T-cell (primary cell): ENCODE results near the gene KLHDC10. TPM values are rescaled to one million over a fixed set of nuclear protein-coding genes. Genes with fewer than 3 reads are reported as not detected.

Experiments used
- ATAC-seq, 4 experiments: fragments of 200-7000 bp in 3 of 4; fragments of 150-1000 bp in 1 of 4; cut with Tn5 transposase; replicated peaks in 1 of 4; 1 replicate in 3 of 4; 2 replicates in 1 of 4; pipeline ENCODE4 v1.10.0; 2021; ENCODE audit warnings: moderate library complexity in 3 of 4, mild to moderate bottlenecking in 2 of 4, moderate number of reproducible peaks in 1 of 4
- CTCF ChIA-PET, 2 donors: fragments of 300-600 bp; sonication (Branson Sonifier 250); formaldehyde crosslinking; loops; one replicate each; lab custom pipeline; 2022; ENCODE audit warnings: antibody characterized with exemption in 2 of 2; lab: Charles Lee
- POLR2A ChIA-PET, 2 donors: fragments of 300-600 bp; sonication (Branson Sonifier 250); formaldehyde crosslinking; loops; one replicate each; lab custom pipeline; 2022; ENCODE audit warnings: antibody characterized with exemption in 2 of 2; lab: Charles Lee
- DNase-seq, 35 experiments: peaks; one replicate each; pipeline versions ENCODE4 v3.0.0 to v3.0.0-alpha.2; 2013 to 2023
- H3K27ac ChIP-seq: one replicate; pipeline ENCODE4 v1.5.1; 2013; ENCODE audit warnings: low read length
- H3K27me3 ChIP-seq, 2 experiments: replicated peaks in 1 of 2; 1 replicate in 1 of 2; 2 replicates in 1 of 2; pipeline versions ENCODE4 v1.6.1 to v1.7.0; 2013; ENCODE audit warnings: low read length in 1 of 2, mixed read lengths in 1 of 2; ENCODE audit not compliant: control insufficient read depth in 2 of 2, insufficient read depth in 2 of 2; ENCODE audit errors: extremely low read depth in 1 of 2
- H3K36me3 ChIP-seq, 2 donors: 1 replicate in 1 of 2; 2 replicates in 1 of 2; pipeline versions ENCODE4 v1.6.1 to v1.7.0; 2013; ENCODE audit warnings: low read length in 1 of 2; ENCODE audit not compliant: control insufficient read depth in 2 of 2, insufficient read depth in 1 of 2; ENCODE audit errors: extremely low read depth in 1 of 2
- H3K4me1 ChIP-seq, 2 experiments: 1 replicate in 1 of 2; 2 replicates in 1 of 2; pipeline versions ENCODE4 v1.6.1 to v1.7.0; 2013; ENCODE audit warnings: low read length in 2 of 2, mixed read lengths in 1 of 2; ENCODE audit not compliant: insufficient read depth in 2 of 2, control insufficient read depth in 1 of 2; ENCODE audit errors: extremely low read depth in 1 of 2
- H3K4me3 ChIP-seq, 2 donors: 1 replicate in 1 of 2; 2 replicates in 1 of 2; pipeline versions ENCODE4 v1.5.1 to v1.7.0; 2013; ENCODE audit warnings: mild to moderate bottlenecking in 2 of 2, low read length in 1 of 2, moderate library complexity in 1 of 2; ENCODE audit not compliant: control insufficient read depth in 1 of 2; ENCODE audit errors: extremely low read depth in 1 of 2
- H3K9me3 ChIP-seq: 2 replicates; pipeline ENCODE4 v1.7.0; 2013
- H3K27ac Mint-ChIP-seq, 2 donors: one replicate each; pipeline ENCODE4 v1.8.0; 2020 to 2021; ENCODE audit warnings: mild to moderate bottlenecking in 2 of 2, mixed read lengths in 2 of 2
- H3K27me3 Mint-ChIP-seq, 2 donors: one replicate each; pipeline ENCODE4 v1.8.0; 2021 to 2022; ENCODE audit warnings: mixed read lengths in 2 of 2
- H3K36me3 Mint-ChIP-seq: one replicate; pipeline ENCODE4 v1.8.0; 2021; ENCODE audit warnings: mixed read lengths
- H3K4me1 Mint-ChIP-seq, 3 donors: one replicate each; pipeline ENCODE4 v1.8.0; 2020 to 2022; ENCODE audit warnings: mixed read lengths in 3 of 3, mild to moderate bottlenecking in 1 of 3
- H3K4me3 Mint-ChIP-seq, 3 donors: one replicate each; pipeline ENCODE4 v1.8.0; 2020 to 2022; ENCODE audit warnings: mild to moderate bottlenecking in 3 of 3, mixed read lengths in 3 of 3, moderate library complexity in 3 of 3
- H3K9me3 Mint-ChIP-seq, 3 donors: one replicate each; pipeline ENCODE4 v1.8.0; 2020 to 2022; ENCODE audit warnings: mixed read lengths in 3 of 3
- WGBS: methylation state at CpG from one replicate; pipeline ENCODE4 v1.1.5; 2013; ENCODE audit warnings: missing lambda C conversion rate; ENCODE audit not compliant: insufficient coverage; 5-methylcytosine and 5-hydroxymethylcytosine counted together
- total RNA-seq, 35 experiments: library from RNA in 6 of 35; stranded (reverse) in 6 of 35; fragments of 120-200 nt in 1 of 35; gene quantifications; one replicate each; pipeline versions ENCODE4 v1.2.1 to v1.2.4 and lab custom pipeline; 2013 to 2026

The KLHDC10 gene
- total RNA-seq, 5 donors from 2014 or later (not counting 1 experiment from before 2014, with no cell fraction given) = 15.2 to 20.5 (median 16.4) TPM

- H3K4me1 Mint-ChIP-seq = peaks cover 10 to 20% (median 18%) of the 10 kb centered on the region in 3 donors
- POLR2A ChIA-PET = interaction anchor here in 1 of 2 donors (0.5 kb wide), 1 partner anchor 552 kb away, joined by 15 read pairs; no protein-coding TSS in a partner anchor
- H3K36me3 ChIP-seq = no peaks in the 10 kb centered on the region
- no peak overlapping the region for H3K4me3 Mint-ChIP-seq
- ATAC-seq (no peak), DNase-seq (no peak)
- H3K27ac Mint-ChIP-seq = no peak overlapping the region
- no peak overlapping the region for H3K27ac ChIP-seq
- H3K4me3 ChIP-seq = no peak overlapping the region
- no peaks in the 10 kb centered on the region for H3K9me3 Mint-ChIP-seq
- no peaks in the 10 kb centered on the region for H3K4me1 ChIP-seq
- no peaks in the 10 kb centered on the region for H3K27me3 Mint-ChIP-seq
- no CpG with 5 or more reads among the region's 1 CpG for WGBS
- H3K36me3 Mint-ChIP-seq = peaks cover 11% of the 10 kb centered on the region
- CTCF ChIA-PET = interaction anchor here in 1 of 2 donors (0.6 to 1.4 kb wide), 3 partner anchors 9 to 177 kb away, joined by 3 to 8 read pairs (median 3); no protein-coding TSS in a partner anchor
- no peaks in the 10 kb centered on the region for H3K27me3 ChIP-seq
- H3K9me3 ChIP-seq = no peaks in the 10 kb centered on the region
Measured at GRCh38 chr7:130095812-130096211, 25.5 kb downstream of the KLHDC10 start.

- Histone ChIP-seq H3K9me3 (no peaks in the 10 kb centered on the region), H3K27me3 (no peaks in the 10 kb centered on the region), H3K4me1 (no peaks in the 10 kb centered on the region), H3K4me3 (no peak overlapping the region), H3K27ac (no peak overlapping the region), H3K36me3 (no peaks in the 10 kb centered on the region)
- H3K27me3 Mint-ChIP-seq = no peaks in the 10 kb centered on the region
- no peak for ATAC-seq
- no peak overlapping the region for H3K27ac Mint-ChIP-seq
- DNase-seq = no peak
- no peak overlapping the region for H3K4me3 Mint-ChIP-seq
- H3K9me3 Mint-ChIP-seq = no peaks in the 10 kb centered on the region
- CTCF ChIA-PET = interaction anchor here in 1 of 2 donors (0.6 to 1.4 kb wide), 4 partner anchors 9 to 355 kb away, joined by 3 to 8 read pairs (median 4); no protein-coding TSS in a partner anchor
- peaks cover 5 to 18% (median 18%) of the 10 kb centered on the region in 3 donors for H3K4me1 Mint-ChIP-seq
- H3K36me3 Mint-ChIP-seq = peaks cover 14% of the 10 kb centered on the region
- POLR2A ChIA-PET = interaction anchor here in 1 of 2 donors (0.5 kb wide), 1 partner anchor 551 kb away, joined by 15 read pairs; no protein-coding TSS in a partner anchor
- no CpG with 5 or more reads among the region's 4 CpGs for WGBS
Measured at GRCh38 chr7:130096243-130096827, 26.0 kb downstream of the KLHDC10 start.

- ChIA-PET CTCF (interaction anchor here in 1 of 2 donors (0.7 kb wide), 1 partner anchor 935 kb away, joined by 3 read pairs; no protein-coding TSS in a partner anchor), POLR2A (no interaction called here)
- no peak for ATAC-seq
- no peak overlapping the region for H3K27ac Mint-ChIP-seq
- DNase-seq = no peak
- H3K4me1 Mint-ChIP-seq = peaks cover 0 to 9% (median 8%) of the 10 kb centered on the region in 3 donors
- H3K4me1 ChIP-seq = no peaks in the 10 kb centered on the region
- no peaks in the 10 kb centered on the region for H3K9me3 ChIP-seq
- H3K9me3 Mint-ChIP-seq = no peaks in the 10 kb centered on the region
- H3K36me3 ChIP-seq = no peaks in the 10 kb centered on the region
- no peak overlapping the region for H3K27ac ChIP-seq
- H3K36me3 Mint-ChIP-seq = peaks cover 24% of the 10 kb centered on the region
- no peak overlapping the region for H3K4me3 Mint-ChIP-seq
- no peak overlapping the region for H3K4me3 ChIP-seq
- H3K27me3 ChIP-seq = no peaks in the 10 kb centered on the region
- no peaks in the 10 kb centered on the region for H3K27me3 Mint-ChIP-seq
Measured at GRCh38 chr7:130099331-130099730, 29.0 kb downstream of the KLHDC10 start.

GRCh38 chr7:130102588-130102987, 32.3 kb downstream of the KLHDC10 start:
- H3K4me1 ChIP-seq = no peaks in the 10 kb centered on the region
- DNase-seq (no peak), ATAC-seq (no peak)
- Mint-ChIP-seq H3K9me3 (no peaks in the 10 kb centered on the region), H3K36me3 (peaks cover 29% of the 10 kb centered on the region), H3K4me3 (no peak overlapping the region), H3K27me3 (no peaks in the 10 kb centered on the region), H3K4me1 (peaks cover 0 to 9% (median 6%) of the 10 kb centered on the region in 3 donors), H3K27ac (no peak overlapping the region)
- CTCF ChIA-PET = interaction anchor here in 1 of 2 donors (0.6 kb wide), 1 partner anchor 1320 kb away, joined by 9 read pairs; no protein-coding TSS in a partner anchor
- POLR2A ChIA-PET = no interaction called here
- H3K27ac ChIP-seq = no peak overlapping the region
- no CpG with 5 or more reads among the region's 6 CpGs for WGBS
- H3K27me3 ChIP-seq = no peaks in the 10 kb centered on the region
- no peaks in the 10 kb centered on the region for H3K9me3 ChIP-seq
- no peaks in the 10 kb centered on the region for H3K36me3 ChIP-seq
- no peak overlapping the region for H3K4me3 ChIP-seq

- Histone ChIP-seq H3K9me3 (no peaks in the 10 kb centered on the region), H3K27me3 (no peaks in the 10 kb centered on the region), H3K36me3 (no peaks in the 10 kb centered on the region), H3K4me3 (no peak overlapping the region), H3K27ac (no peak overlapping the region), H3K4me1 (no peaks in the 10 kb centered on the region)
- peak overlapping the region in 1 of 3 donors; percentile 25 for H3K4me3 Mint-ChIP-seq
- H3K27me3 Mint-ChIP-seq = no peaks in the 10 kb centered on the region
- 95% methylated on average over 5 of the region's 31 CpGs for WGBS
- no peaks in the 10 kb centered on the region for H3K4me1 Mint-ChIP-seq
- CTCF ChIA-PET = interaction anchor here in 1 of 2 donors (0.9 kb wide), 1 partner anchor 14 kb away, joined by 6 read pairs; no protein-coding TSS in a partner anchor
- H3K36me3 Mint-ChIP-seq = peaks cover 19% of the 10 kb centered on the region
- POLR2A ChIA-PET = no interaction called here
- no peak overlapping the region for H3K27ac Mint-ChIP-seq
- no peaks in the 10 kb centered on the region for H3K9me3 Mint-ChIP-seq
- ATAC-seq (no peak), DNase-seq (no peak)
Measured at GRCh38 chr7:130107949-130108674, 37.8 kb downstream of the KLHDC10 start.

- Histone ChIP-seq H3K4me1 (no peaks in the 10 kb centered on the region), H3K36me3 (no peaks in the 10 kb centered on the region), H3K9me3 (no peaks in the 10 kb centered on the region), H3K4me3 (no peak overlapping the region), H3K27me3 (no peaks in the 10 kb centered on the region), H3K27ac (no peak overlapping the region)
- no peak overlapping the region for H3K4me3 Mint-ChIP-seq
- WGBS = 100% methylated on average over 1 of the region's 10 CpGs
- no peaks in the 10 kb centered on the region for H3K27me3 Mint-ChIP-seq
- ATAC-seq (no peak), DNase-seq (no peak)
- H3K9me3 Mint-ChIP-seq = no peaks in the 10 kb centered on the region
- H3K4me1 Mint-ChIP-seq = no peaks in the 10 kb centered on the region
- no peak overlapping the region for H3K27ac Mint-ChIP-seq
- POLR2A ChIA-PET = no interaction called here
- CTCF ChIA-PET = interaction anchor here in 1 of 2 donors (0.9 kb wide), 1 partner anchor 15 kb away, joined by 6 read pairs; no protein-coding TSS in a partner anchor
- H3K36me3 Mint-ChIP-seq = peaks cover 19% of the 10 kb centered on the region
Measured at GRCh38 chr7:130108809-130109208, 38.5 kb downstream of the KLHDC10 start.
